NCI-H226 (cell line): Measurements from ENCODE around the gene TCP10L.
A peak's percentile ranks its signal among the peaks of the same experiment; 100 is the strongest.
"Not testable (repeated sequence)": the region's sequence is repeated elsewhere in the genome, so short reads cannot be mapped to it uniquely, and the experiment has no call there.

Source experiments
- DNase-seq: peaks from one replicate; pipeline ENCODE4 v3.0.0-alpha.2; 2015

TCP10L gene, protein sequence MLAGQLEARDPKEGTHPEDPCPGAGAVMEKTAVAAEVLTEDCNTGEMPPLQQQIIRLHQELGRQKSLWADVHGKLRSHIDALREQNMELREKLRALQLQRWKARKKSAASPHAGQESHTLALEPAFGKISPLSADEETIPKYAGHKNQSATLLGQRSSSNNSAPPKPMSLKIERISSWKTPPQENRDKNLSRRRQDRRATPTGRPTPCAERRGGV

DNA sequence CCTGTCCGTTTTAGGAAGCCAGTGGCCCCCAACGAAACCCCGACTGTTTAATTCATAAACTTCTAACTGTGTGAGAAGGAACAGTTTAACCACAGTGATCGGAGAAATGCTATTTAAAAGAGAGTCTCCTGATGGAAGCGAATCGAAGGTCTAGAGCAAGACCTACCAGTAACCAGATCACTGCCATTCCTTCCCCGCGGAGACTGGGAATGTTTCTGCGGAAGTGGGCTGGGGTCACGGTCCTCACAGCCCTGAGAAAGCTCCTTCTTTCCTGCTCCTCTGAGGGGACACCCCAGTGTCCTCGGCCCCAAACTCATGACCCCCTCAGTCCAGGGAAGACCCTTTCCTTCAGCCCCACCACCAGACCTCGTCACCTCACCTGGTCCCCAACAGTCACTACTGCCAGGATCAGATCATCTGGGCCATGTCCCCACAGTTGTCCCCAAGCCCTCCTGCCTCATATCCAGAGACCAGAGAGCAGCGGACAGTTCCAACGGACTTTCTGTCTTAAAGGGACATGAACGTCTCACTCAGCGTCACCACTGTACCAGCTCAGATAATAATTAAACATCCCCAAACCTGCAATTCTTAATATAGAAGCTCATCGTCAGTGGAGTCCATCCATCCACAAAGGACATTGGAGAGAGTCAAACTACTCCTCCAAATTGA lies at the start of gene TCP10L:
TSS of gene TCP10L (minus strand) at position 482 of the 669 bp plus-strand sequence. CDS start 1,219 bp downstream, outside the sequence.
- no peak for DNase-seq

DNA sequence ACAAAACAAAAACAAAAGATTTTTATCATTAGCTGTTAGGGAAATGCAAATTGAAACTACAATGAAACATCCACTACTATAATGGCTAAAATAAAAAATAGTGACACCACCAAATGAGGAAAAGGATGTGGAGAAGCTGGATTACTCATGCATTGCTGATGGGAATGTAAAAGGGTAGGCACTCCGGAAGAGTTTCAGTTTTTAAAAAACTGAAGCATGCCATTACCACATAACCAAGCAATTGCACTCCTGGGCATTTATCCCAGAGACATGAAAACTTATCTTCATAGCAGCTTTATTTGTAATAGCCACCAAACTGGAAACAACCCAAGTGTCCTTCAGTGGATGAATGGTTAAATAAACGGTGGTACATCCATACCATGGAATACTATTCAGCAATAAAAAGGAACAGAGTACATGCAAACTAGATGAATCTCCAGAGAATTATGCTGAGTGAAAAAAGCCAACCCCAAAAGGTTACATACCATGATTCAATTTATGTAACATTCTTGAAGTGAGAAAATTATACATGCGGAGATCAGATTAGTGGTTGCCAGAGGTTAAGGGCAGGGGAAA lies 41.4 kb upstream of the TCP10L start:
- peak; percentile 79 for DNase-seq

DNA sequence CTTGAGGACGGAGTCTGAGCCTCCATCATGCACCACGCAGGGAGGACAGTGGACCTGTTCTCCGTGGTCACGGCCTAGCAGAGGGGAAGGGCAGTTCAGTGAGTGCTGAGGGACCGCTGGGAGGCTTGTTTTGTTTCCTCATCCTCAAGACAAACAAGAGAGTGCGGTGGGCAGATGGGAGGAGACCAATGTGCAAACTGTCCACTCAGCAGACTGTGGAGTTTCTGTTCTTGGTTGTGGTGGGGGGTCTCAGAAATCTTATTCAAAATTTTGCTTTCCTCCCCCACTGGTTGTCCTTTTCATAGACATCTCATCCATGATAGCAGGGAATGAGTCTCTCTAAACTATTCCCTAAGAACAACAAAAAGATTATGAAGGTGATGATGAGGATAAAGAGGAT lies 32.9 kb upstream of the TCP10L start:
- DNase-seq = not testable (repeated sequence)

DNA sequence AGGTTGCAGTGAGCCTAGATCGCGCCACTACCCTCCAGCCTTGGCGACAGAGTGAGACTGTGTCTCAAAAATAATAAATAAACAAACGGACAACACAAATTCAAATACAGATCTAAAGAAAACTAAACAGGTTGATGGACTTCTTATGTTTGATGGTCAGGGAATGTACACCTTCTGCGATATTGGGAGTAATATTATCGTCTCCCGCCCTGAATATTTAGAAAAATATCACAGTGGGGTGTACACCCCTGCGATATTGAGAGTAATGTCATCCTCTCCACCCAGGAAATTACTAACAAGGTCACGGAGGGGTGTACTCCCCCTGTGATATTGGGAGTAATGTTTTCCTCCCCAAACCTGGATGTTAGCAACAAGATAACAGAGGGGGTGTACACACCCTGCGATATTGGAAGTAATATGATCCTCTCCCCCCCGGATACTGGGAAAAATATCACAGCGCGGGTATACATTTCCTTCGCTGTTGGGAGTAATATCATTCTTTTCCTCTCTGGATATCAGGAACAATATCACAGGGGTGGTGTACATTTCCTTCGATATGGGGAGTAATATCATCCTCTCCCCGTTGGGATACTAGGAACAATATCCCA lies 28.2 kb upstream of the TCP10L start:
- DNase-seq = no peak

DNA sequence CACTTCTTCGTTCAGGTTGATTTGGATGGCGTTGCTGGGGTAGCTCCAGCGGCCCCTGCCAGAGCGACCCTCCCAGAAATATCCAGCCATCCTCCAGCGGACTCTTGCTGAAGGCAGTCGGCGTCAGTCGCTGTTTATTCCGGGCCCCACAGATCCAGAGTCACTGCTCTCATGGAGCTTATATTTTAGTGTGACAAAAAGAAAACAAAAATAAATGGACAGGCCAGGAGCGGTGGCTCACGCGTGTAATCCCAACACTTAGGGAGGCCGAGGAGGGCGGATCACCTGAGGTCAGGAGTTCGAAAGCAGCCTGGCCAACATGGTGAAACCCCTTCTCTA lies 27.6 kb upstream of the TCP10L start:
- DNase-seq = no peak

DNA sequence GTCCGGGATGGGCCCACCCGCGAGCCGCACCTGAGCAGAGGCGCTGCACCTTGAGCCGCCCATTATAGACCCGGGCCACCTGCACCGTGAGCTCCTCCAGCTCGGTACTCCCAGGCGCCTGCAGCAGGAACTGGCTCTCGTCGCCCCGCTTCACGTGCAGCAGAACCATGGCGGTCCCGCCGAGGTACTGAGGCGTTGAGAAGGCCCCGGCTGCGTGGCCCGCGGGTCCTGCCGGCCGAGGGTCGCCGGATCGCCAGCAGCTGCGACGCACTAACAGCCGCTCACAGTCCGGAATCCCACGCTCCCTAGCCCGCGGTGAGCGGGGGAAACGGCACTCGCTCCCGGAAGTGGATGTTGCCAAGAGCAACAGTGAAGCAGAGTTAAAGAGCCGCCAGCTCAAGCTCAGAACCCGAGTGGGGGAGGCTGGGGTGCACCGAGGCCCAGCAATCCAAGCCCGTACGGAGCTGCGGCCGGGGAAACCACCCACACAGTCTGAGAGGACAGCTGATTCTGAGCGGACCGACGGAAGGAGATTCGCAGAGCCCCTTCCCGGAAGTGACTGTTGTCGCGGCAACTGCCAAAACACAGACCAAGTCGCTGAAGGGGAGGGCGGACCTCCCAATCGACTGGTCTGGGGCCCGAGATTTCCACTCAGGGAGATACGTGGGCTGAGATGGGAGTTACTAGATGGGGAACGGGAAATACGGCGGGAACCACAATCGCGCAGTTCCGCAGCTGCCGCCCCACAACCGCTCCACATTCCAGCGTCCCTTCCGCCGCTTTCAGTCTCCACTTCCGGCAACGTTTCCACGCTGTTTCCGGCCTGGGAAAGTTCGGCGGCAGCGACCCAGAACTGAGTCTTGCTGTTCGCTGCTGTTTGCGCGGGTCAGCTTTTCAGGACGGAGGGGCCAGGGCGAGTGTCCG lies 27.0 kb upstream of the TCP10L start, which contains the start of gene CFAP298:
TSS of gene CFAP298 (minus strand) at position 303 of the 924 bp plus-strand sequence. CDS start at position 169, 134 bp downstream.
- peak; percentile 95 for DNase-seq

DNA sequence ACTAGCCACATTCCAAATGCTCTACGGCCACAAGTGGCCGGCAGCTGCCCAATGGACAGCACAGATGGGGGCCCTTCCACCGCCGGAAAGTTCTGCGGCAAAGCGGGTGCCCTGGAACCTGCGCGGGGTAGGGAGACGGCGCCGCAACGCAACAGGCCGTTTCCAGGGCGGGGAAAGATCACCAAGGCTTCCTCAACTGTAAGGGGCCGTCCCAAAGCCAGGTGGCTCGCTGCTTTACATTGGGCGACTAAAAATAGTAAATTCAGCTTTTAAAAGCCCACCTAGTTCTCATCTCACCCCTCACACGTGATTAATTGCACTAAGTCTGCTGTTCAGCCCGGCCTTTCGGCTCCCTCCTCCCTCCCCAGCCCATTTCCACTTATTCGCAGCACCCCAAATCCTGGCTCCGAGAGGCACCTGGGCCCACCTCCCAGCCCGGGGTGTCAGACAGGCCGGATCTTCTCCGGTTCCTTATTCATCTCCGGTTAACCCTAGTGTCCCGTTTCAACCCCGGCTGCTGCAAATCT lies 26.2 kb upstream of the TCP10L start:
- peak; percentile 2 for DNase-seq

DNA sequence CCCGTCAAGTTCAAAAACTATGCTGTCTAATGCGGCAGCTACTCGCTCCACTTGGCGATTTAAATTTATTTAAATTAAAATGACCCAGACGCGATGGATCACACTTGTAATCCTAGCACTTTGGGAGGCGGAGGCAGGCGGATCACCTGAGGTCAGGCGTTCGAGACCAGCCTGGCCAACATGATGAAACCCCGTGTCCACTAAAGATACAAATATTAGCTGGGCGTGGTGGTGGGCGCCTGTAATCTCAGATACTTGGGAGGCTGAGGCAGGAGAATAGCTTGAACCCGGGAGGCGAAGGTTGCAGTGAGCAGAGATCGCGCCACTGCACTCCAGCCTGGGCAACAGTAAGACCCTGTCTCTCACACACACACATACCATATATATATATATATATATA lies 25.6 kb upstream of the TCP10L start:
- DNase-seq = not testable (repeated sequence)

DNA sequence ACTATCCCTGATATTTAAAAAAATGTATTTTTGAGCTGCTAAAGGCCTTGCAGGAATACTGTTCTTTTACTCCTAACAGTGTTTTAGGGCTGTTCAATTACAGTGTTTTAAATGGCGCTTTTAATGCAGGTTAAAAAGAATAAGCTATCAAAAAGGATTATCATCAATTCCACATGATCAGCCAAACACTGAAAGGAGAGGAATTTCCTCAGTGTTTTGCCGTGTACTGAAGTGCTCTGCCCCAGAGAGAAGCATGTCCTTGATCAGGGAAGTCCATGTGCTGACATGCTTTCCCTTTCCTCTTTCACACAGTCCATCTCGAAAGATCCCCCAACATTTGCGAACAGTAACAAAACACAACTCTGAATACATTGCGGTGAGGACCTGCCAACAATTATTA lies 23.5 kb upstream of the TCP10L start:
- DNase-seq = no peak

DNA sequence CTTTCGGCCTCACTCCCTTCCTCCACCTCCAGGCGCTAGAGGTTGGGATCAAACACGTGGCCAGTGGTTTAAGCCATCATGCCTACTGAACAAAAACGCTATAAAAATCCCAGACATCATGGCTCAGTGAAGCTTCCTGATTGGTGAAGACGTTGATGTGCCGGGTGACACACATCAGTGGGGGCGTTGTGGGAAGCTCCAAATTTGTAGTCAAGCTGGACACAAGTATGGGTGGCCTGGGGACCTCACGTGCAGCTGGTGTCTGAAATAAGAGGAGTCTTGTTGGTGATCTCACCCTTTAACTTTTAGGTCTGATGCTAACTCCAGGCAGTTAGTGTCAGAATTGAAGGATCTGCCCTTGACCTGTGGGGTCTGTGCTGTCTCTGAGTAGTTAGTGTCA lies 20.1 kb upstream of the TCP10L start:
- no peak for DNase-seq

DNA sequence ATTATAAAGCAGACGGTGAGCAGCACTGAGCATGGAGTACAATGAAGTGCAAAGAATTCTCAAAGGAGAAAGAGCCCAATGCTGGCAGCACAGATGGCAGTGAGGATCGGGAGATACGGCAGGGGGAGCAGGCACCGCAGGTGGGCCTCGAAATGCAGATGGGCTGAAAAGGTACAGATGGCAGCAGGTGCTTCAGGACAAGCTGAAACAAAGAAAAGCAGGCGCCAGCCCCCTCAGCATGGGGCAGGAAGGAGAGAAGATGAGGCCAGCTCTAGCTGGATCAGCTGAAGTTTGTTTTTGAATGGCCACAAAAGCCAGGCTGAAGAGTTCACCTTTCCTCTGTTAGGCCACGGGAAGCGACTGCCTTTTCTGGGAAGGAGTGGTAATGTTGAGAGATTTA lies 19.1 kb upstream of the TCP10L start:
- no peak for DNase-seq

DNA sequence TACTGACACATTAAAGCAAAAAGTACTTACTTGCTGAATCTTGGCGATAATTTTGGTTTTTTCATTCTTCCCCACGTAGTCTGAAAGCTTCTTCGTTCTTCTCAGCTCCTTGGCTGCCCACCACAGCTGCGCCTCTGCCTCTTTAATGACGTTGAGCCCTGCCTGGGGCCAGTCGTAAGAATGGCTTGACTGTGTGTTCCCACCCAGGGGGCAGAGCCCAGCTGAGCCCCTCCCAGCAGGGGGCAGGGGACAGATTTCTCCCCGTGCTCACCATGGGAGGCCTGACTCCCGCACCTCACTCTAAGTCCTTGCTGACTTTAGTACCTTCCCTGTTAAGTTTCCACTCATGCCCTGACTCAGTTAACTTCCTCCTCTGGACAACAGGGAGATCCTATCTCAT lies 17.8 kb upstream of the TCP10L start:
- no peak for DNase-seq

DNA sequence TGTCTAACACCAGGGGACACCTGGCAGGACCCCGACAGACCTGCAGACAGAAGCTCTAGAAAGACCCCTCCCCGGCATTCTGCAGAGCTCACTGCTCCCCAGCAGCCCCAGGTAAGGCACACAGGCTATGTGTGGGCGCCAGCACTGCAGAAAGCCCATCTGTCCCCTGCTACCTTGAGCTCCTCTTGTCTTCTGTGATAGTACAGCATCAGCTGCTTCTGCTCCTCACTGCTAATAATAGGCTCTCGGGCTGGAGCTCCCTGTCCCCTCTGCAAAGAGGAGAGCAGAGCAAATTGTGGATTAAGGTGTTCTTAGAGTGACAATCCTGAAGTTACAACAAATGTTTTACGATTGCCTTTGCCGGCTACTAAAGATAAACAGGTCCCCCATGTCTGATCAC lies 16.8 kb upstream of the TCP10L start:
- no peak for DNase-seq

DNA sequence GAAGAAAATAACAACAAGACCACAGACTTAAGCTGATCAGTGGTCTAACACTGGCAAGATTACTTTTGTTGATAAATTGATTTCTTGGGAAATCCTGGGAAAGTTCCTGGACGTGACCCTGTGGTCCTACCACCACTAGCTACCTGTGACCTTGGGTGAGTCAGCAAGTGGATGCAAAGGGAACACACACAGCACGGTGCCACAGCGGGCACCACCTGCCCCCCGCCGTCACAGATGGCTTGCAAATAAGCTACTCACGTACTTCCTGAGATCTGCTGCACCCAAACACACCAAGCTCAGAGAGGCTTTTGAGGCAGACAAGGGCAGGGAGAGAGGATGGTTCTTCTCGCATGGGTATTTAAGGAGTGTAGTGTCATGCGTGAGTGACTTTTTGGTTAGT lies 14.2 kb upstream of the TCP10L start:
- no peak for DNase-seq

DNA sequence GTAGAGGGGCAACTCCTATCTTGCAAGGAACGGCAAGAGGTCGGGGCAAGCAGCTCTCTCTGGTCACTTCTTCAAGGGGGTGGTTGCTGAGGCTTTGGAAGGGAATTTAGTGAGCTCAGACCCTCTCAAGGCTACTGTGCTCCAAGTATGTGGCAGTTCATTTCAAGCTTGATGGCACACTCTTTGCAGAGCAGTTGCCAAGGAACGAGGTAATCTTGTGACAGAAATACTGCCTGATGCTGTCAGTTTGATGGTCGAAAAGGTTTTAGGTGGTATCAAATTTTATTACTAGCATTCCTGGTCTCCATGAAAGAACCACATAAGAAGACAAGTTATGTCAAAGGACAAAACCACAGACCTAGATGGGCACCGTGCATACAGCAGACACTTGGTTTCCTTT lies 13.8 kb upstream of the TCP10L start:
- no peak for DNase-seq

DNA sequence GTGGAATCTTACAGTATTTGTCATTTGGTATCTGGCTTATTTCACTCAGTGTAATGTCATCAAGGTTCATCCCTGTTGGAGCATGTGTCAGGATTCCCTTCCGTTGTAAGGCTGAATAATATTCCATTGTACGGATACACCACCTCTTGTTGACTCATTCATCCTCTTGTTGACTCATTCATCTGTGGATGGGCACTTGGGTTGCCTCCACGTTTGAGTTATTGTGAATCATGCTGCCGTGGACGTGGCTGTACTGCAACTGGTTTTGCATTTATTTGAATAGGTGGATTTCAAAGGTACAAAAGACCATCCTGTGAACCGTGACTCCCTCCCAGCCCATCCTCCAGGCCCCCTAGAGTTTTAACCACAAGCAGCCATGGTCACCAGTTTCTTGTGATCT lies 11.9 kb upstream of the TCP10L start:
- peak; percentile 81 for DNase-seq

DNA sequence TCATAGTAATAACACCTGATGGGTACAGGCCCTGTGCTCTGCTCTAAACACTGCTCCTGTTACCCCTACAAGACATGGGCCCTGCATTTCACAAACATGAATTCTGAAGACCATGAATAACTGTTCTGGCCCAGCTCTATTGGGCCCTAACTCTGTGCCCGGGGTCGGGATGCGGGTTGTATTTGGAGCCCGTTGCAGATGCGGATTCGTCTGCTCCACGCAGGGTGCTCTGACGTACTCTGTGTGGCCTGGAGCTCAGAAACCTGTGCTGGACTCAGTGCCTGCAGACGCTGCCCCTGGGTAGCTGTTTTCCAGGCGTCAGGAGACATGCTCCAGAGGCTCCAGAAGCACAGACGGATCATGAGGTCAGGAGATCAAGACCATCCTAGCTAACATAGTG lies 10.1 kb upstream of the TCP10L start:
- DNase-seq = no peak

DNA sequence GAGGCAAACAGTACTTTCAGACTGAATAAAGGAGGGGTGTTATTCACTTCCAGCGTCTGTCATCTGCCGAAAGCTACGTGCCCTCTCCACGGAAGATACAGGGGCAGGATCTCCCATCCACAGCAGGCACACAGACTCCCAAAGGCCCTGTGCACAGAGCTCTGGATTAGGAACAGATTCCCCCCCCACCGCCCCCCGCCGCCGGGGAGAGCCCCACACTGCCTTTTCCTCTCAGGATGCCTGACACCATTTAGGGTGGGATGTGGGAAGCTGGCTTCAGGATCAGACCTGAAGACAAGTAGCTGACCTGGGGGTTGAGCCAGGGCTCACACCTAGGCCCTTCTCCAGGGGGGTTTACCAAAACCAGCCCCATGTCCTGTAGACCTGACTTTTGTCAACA lies 8.4 kb upstream of the TCP10L start:
- DNase-seq = no peak

DNA sequence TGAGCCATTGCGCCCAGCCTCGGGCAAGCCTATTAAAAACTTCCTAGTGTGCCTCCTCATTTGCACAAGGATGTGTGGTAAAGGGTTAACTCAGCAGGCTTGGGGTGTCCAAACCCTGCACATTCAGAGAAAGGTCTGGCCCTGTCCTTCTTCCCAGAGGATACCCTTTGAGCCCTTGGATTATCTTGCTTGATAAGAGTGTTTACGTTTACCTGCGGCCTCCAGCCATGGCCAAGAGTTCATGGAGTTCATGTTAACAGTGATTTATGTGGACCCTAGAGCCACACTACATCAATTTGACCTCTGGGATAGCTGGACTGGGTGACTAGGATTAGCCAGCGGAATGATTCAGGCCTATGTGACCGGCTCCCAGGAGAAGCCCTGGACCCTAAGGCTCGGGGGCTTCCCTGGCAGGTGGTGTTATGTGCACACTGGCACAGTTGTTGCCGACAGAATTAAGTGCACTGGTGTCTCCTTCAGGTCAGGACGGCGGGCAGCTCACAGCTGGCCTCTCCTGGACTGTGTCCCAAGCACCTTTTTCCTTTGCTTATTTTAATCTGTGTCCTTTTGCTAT lies 7.7 kb upstream of the TCP10L start:
- no peak for DNase-seq

DNA sequence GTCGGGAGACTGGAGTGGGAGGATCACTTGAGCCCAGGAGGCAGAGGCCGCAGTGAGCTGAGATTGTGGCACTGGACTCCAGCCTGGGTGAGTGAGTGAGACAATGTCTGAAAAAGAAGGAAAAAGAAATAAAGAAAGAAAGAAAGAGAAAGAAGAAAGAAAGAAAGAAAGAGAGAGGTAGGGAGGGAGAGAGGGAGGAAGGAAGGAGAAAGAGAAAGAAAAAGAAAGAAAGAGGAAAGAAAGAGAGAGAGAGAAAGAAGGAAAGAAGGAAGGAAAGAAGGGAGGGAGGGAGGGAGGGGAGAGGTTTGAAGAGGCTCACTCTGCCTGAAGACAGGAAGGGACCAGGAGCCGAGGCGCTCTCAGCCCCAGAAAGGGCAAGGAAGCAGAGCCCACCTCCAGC lies 4.8 kb upstream of the TCP10L start:
- DNase-seq = no peak

DNA sequence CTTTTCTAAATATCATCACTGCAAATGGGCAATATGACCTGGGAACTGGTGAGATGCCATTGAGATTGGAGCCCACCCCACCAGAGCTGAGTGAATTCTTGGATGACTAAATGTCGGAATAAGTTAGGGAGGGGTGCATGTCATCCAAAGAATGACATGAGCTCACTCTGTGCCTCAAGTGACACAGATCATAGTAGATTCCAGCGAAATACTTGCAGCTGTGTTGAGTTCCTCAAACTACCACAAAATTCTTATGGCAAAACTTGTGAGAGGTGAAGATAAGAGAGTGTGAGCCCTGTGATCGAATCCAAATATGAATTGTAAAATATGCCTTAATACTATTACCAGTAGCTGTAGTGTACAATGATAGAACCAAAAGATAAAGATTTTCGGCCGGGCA lies 2.3 kb upstream of the TCP10L start:
- no peak for DNase-seq

DNA sequence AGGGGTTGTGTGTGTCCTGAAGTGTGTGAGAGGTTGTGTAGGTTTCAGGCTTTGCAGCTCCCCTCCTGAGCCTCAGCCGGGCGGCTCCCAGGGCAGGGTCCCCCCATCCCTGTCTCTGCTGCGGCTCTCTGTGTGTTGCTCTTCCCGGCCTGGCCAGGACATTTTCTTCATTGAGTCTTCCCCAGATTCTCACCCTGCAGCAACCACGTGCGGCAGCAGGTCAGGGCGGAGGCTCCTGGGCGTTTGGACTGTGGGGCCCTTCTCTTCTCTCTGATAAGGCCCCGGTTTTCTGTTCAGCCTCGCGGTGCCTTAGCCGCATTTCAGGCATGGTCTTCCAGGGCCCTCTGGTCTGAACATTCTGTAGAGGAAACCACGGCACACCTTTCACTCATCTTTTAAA lies 1.8 kb upstream of the TCP10L start:
- DNase-seq = no peak
